Activated CD8-positive, alpha-beta memory T cell treated with anti-CD3 and anti-CD28 coated beads, Interleukin-2, amount 50 U/mL, for 4 hours (primary cell): Measurements from ENCODE around the gene PAH.

Source experiments
- DNase-seq: peaks from one replicate; pipeline ENCODE4 v3.0.0-alpha.2; 2020

Gene PAH

GRCh38 chr12:102814691-102815367 is 102.2 kb downstream of the PAH start:
- no peak for DNase-seq

- DNase-seq: no peak
Observed at GRCh38 chr12:102812344-102812743, 104.7 kb downstream of the PAH start.

- DNase-seq: no peak
Observed at GRCh38 chr12:102811110-102811737, 105.8 kb downstream of the PAH start.

- no peak for DNase-seq
Observed at GRCh38 chr12:102808412-102808811, 108.6 kb downstream of the PAH start.

- no peak for DNase-seq
Observed at GRCh38 chr12:102806592-102806991, 110.5 kb downstream of the PAH start.

GRCh38 chr12:102806110-102806509 is 110.9 kb downstream of the PAH start:
- DNase-seq: no peak

GRCh38 chr12:102800565-102800964 is 116.5 kb downstream of the PAH start:
- no peak for DNase-seq

GRCh38 chr12:102799229-102799628 is 117.8 kb downstream of the PAH start:
- DNase-seq: no peak

- DNase-seq: no peak
Observed at GRCh38 chr12:102797528-102797927, 119.5 kb downstream of the PAH start.

- no peak for DNase-seq
Observed at GRCh38 chr12:102793921-102794320, 123.1 kb downstream of the PAH start.
